Measurements from ENCODE around the gene NUDT7.

NUDT7 gene

DNA sequence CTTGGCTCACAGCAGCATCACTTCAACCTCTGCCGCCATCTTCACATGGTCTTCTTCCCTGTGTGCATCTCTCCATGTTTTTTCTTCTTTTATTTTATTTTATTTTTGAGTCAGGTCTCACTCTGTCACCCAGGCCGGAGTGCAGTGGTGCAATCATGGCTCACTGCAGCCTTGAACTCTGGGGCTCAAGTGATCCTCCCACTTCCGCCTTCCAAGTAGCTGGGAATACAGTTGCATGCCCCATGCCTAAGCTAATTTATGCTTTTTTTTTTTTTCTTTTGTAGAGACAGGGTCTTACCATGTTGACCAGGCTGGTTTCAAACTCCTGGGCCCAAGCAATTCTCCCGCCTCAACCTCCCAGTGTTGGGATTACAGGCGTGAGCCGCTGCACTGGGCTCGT is 1.9 kb downstream of the NUDT7 start:
- DNase-seq (ENCODE audit: low spot score) = no peak

GRCh38 chr16:77729951-77730350 is 7.6 kb downstream of the NUDT7 start:
- no peak for DNase-seq (ENCODE audit: low spot score)

DNA sequence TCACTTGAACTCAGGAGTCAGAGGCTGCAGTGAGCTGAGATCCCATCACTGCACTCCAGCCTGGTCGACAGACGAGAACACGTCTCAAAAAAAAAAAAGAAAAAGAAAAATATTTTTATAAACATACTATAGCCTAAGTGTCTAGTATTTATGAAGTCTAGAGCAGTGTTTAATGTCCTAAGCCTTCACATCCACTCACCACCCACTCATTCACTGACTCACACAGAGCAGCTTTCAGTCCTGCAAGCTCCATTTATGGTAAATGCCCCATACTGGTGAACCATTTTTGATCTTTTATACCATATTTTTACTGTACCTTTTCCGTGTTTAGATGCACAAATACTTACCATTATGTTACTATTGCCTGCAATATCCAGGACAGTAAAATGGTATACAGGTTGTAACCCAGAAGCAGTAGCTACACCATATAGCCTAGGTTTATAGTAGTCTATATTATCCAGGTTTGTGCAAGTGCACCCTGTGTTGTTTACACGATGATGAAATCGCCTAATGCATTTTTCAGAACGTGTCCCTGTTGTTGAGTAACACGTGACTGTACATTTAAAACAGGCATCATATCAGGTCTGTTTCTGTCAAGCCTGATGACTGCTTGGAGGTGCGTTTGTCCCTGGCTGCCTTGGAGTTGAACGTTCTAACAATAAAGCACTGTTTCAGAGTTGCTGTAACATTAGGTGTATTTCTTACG is 10.1 kb downstream of the NUDT7 start:
- DNase-seq (ENCODE audit: low spot score) = no peak

DNA sequence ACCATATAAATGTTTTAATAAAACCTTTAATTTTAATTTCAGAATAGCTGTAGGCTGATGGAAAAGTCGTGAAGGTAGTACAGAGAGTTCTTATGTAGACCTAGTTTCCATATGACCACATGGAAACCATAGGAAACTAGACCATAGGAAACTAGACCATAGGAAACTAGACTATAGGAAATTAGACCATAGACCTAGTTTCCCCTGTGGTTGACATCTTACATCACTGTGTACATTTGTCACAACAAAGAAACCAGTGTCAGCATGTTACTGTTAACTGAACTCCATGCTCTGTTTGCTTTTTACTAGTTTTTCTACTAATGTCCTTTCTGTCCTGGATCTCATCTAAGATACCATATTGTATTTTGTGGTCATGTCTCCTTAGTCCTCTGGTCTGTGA is 14.6 kb downstream of the NUDT7 start:
- no peak for DNase-seq (ENCODE audit: low spot score)

DNA sequence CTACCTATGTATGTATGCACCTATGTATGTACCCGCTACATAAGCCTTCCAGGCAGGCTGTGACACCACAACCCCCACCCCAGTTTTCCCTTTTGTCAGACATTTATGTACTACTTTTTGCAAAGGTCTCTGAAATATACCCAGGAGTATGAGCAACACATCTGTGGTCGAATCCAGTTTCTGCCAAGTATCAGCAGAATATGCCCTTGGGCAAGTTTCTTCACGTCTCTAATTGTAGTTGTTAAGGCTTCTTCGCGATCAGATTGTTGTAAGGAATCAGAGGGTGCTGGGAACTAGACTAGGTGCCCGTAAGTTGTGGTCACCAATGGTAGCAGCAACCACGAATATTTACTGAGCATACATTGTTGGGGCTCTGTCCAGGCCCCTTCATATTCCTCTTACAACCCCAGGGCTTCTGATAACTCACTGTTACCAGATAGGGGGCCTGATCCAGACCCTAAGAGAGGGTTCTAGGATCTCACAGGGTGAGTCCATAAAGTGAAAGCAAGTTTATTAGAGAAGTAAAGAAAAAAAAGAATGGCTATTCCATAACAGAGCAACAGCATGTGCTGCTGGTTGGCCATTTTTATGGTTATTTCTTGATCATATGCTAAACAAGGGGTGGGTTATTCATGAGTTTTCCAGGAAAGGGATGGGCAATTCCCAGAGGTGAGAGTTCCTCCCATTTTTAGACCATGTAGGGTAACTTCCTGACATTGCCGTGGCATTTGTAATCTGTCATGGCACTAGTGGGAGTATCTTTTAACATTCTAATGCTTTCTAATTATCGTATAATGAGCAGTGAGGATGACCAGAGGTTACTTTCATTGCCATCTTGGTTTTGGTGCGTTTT is 16.6 kb downstream of the NUDT7 start:
- no peak for DNase-seq (ENCODE audit: low spot score)

GRCh38 chr16:77739559-77739892 is 17.2 kb downstream of the NUDT7 start:
- no peak for DNase-seq (ENCODE audit: low spot score)

DNA sequence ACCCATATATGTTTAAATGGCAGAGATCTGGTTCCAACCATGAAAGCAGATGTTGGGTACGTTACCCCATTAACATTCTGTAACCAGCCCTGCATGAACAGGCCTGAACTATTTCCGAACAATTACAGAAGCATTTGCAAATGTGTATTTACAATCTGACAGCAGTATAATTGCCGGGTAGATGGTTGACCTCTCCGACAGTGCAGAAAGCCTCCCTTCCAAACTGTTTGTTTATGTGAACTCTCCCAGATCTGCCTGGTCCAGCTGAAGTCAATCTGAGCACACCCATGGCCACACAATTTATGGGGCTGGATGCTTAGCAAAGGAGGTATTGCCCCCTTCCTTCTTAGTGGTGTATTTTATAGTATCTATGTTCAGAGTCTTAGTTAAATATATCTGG is 21.8 kb downstream of the NUDT7 start:
- no peak for DNase-seq (ENCODE audit: low spot score)

DNA sequence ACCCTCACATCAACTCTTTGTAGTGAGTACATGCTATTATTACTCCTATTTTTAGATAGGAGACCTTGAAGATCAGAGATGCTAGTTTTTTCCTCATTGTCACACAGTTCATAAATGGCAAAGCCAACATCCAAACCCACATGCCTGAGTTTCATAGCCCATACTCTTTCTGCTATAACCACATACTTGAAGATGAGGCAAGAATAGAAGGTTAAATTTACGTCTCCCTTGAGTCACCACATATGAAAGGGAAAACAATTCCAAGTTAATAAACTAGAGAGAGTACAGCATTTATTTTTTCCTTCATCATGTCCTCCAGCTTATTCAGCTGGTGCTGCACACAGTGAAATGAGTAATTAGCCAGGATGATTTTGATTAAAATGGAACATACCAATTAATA is 23.7 kb downstream of the NUDT7 start:
- DNase-seq (ENCODE audit: low spot score) = no peak

GRCh38 chr16:77748421-77749005 is 26.2 kb downstream of the NUDT7 start:
- no peak for DNase-seq (ENCODE audit: low spot score)

DNA sequence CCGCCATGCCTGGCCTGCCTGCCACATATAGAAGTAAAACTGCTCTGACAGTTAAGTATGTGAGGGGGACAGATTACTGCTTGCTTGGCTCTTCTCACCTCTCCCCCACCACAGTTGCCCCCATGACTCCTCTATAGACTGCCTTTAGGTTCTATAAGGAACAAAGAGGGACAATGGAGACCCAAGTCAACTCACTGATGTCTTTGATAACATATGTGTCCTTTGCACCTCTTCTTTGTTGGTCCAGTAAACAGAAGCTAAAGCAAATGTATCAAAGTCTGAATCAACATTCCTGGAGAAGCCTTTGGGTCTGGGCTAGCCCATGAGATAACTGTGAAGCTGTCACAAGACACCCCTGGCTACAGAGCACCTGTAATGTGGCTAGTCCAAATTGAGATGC is 27.1 kb downstream of the NUDT7 start:
- DNase-seq (ENCODE audit: low spot score) = no peak

DNA sequence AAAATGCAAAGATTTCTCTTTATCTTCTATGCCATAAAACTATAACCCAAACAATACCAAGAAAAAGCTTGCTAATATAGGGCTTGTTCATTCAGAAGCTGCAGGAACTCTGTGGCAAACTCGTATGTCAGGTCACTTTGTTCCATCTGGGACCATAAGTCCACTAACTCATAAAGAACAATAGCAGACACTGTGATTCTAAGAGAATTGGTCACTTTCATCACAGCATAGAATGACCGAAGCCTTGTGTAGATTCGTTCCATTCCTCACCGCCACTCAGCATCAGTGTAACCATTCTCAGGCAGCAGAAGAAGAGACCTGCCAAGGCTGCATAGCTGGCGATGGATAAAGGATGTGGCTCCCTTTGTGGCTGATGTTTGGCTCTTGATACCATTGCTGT is 35.7 kb downstream of the NUDT7 start:
- DNase-seq (ENCODE audit: low spot score) = no peak

- DNase-seq (ENCODE audit: low spot score) = no peak
Observed at GRCh38 chr16:77758508-77758907, 36.2 kb downstream of the NUDT7 start.

- no peak for DNase-seq (ENCODE audit: low spot score)
Observed at GRCh38 chr16:77759201-77759600, 36.9 kb downstream of the NUDT7 start.

- DNase-seq (ENCODE audit: low spot score) = no peak
Observed at GRCh38 chr16:77759821-77760220, 37.5 kb downstream of the NUDT7 start.

- DNase-seq (ENCODE audit: low spot score) = no peak
Observed at GRCh38 chr16:77760800-77761199, 38.5 kb downstream of the NUDT7 start.

GRCh38 chr16:77761204-77761603 is 38.9 kb downstream of the NUDT7 start:
- no peak for DNase-seq (ENCODE audit: low spot score)

GRCh38 chr16:77762262-77762661 is 39.9 kb downstream of the NUDT7 start:
- no peak for DNase-seq (ENCODE audit: low spot score)

- DNase-seq (ENCODE audit: low spot score) = no peak
Observed at GRCh38 chr16:77763994-77764393, 41.7 kb downstream of the NUDT7 start.

GRCh38 chr16:77767211-77767610 is 44.9 kb downstream of the NUDT7 start:
- DNase-seq (ENCODE audit: low spot score) = no peak

DNA sequence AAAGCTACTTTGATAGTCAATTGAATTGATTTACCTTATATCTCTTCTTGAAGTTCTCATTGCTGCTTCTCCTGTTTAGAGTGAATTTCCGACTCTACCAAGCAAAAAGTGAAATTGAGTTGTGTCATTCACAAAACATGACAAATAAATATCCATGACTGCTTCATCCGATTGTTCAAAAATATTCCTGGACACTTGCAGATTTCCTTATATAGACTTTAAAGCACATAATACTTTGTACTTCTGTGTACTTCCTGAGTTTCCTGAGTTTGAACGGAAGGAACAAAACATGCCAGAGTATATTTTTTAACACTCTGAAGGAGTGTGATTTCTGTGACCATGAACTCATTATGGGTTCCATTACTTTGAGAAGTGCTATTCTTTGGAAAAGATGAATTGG is 45.5 kb downstream of the NUDT7 start:
- no peak for DNase-seq (ENCODE audit: low spot score)

DNA sequence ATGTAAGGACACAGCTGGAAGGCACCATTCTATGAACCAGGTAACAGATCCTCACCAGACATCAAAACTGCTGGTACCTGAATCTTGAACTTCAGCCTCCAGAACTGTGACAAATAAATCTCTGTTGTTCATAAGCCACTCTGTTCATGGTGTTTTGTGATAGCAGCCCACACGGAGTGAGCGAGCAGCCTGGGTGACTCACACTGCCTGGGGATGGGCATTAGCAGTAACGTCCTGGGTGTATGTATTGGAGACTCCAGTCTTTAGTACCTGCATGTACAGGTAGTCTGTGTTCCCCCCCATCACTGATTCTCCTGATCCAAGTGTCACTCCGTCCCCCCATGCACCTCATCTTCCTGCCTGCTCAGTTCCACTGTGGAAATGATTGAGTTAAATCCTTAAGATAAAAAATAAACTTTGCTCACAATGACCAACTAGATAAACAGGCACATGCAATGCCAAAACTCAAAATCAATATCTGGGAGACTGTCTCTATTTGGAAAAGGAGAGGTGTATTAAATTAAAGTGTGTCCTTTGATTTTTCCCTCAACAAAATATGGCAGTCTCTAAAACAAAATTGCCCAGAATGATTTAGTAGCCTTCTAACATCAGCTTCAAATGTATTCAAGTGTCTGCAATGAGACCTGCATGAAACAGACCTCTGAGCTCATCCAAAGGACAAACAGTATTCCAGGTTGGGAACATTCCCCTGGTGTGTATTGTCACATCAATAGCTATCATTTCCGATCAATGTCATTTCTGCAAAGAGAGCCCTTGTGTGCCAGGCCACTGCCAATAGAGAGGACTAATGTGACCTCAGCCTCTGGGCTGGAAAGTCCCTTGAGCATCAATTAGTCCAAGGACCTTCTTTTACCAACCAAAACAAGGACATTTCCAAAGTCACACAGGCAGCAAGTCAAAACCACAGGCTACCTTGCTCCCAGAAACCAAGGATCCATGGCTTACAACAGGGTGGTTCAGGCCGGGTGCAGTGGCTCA is 53.9 kb downstream of the NUDT7 start:
- no peak for DNase-seq (ENCODE audit: low spot score)

GRCh38 chr16:77777745-77778144 is 55.4 kb downstream of the NUDT7 start:
- no peak for DNase-seq (ENCODE audit: low spot score)

Data from cerebellar cortex (tissue), 1 donor.